Osteoblast (primary cell): Measurements from ENCODE around the gene LGALS14. TPM values are rescaled to one million over a fixed set of nuclear protein-coding genes. Genes with fewer than 3 reads are reported as not detected.
"Not testable (repeated sequence)": the region's sequence is repeated elsewhere in the genome, so short reads cannot be mapped to it uniquely, and the experiment has no call there.

ENCODE experiments used
- DNase-seq: peaks from one replicate; pipeline ENCODE4 v3.0.0; 2011; ENCODE audit warnings: low spot score, mixed read lengths; ENCODE audit not compliant: insufficient read length; ENCODE audit errors: missing footprints
- H2AFZ ChIP-seq: 2 replicates; pipeline ENCODE4 v1.6.0; 2011; ENCODE audit warnings: mild to moderate bottlenecking, low read length
- H3K27ac ChIP-seq: 2 replicates; pipeline ENCODE4 v1.5.1; 2011; ENCODE audit warnings: mild to moderate bottlenecking, low read depth, low read length, moderate library complexity
- H3K27me3 ChIP-seq: 2 replicates; pipeline ENCODE4 v1.6.0; 2012; ENCODE audit warnings: mild to moderate bottlenecking, control low read depth, inconsistent platforms, low read length, moderate library complexity; ENCODE audit not compliant: insufficient read depth
- H3K36me3 ChIP-seq: 2 replicates; pipeline ENCODE4 v1.5.1; 2011; ENCODE audit warnings: mild to moderate bottlenecking, low read length, control low read depth, moderate library complexity; ENCODE audit not compliant: insufficient read depth
- H3K4me1 ChIP-seq: 2 replicates; pipeline ENCODE4 v1.5.1; 2011; ENCODE audit warnings: mild to moderate bottlenecking, low read length, control low read depth, moderate library complexity; ENCODE audit not compliant: insufficient read depth
- H3K4me2 ChIP-seq: 2 replicates; pipeline ENCODE4 v1.6.0; 2011; ENCODE audit warnings: mild to moderate bottlenecking, low read length; ENCODE audit not compliant: insufficient read depth
- H3K4me3 ChIP-seq: fragments of 200-600 bp; sonication (generic); 3 replicates; pipeline ENCODE4 v1.5.1; 2012; ENCODE audit warnings: mild to moderate bottlenecking, low read length, inconsistent platforms; ENCODE audit not compliant: insufficient read depth
- H3K79me2 ChIP-seq: 2 replicates; pipeline ENCODE4 v1.6.0; 2012; ENCODE audit warnings: mild to moderate bottlenecking, low read length, control low read depth, inconsistent platforms; ENCODE audit not compliant: insufficient read depth
- H3K9me3 ChIP-seq: 2 replicates; pipeline ENCODE4 v1.5.1; 2011; ENCODE audit warnings: low read depth, low read length, control low read depth
- H4K20me1 ChIP-seq: 2 replicates; pipeline ENCODE4 v1.6.0; 2012; ENCODE audit warnings: mild to moderate bottlenecking, low read length, control low read depth; ENCODE audit not compliant: insufficient read depth
- total RNA-seq: library from RNA; depleted of rRNA; stranded (reverse); fragments of >200 nt; gene quantifications from 2 replicates; pipeline ENCODE4 v1.2.3, GENCODE V29; 2012
- TF ChIP-seq, protein P1 (sequence below): IDR thresholded peaks from 2 replicates; pipeline ENCODE4 v1.5.1; 2011; ENCODE audit warnings: mild to moderate bottlenecking, low read depth, low read length, moderate library complexity; ENCODE audit errors: extremely low read depth

Gene LGALS14
- total RNA-seq, 1 donor: not detected

DNA sequence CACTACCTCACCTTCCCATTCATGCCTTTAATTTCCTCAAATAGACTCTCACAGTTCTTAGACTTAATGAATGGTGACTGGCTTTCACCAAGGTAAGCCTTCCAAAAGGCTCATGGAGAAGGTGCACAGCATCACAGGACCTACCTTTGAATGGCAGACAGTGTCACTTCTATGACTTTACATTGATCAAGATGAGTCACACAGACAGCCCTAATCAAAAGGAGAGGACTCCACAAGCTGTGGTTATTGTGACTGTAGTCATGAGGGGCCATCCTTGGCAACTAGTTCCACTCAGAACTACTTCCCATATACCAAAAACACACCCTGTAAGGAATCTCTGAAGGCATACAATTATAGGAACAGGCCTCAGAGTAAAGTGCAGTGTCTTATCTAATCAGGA, 42.7 kb upstream of the LGALS14 start:
- no peak overlapping the region for H3K4me3 ChIP-seq
- H3K4me2 ChIP-seq: no peak overlapping the region
- H3K27ac ChIP-seq: no peak overlapping the region
- TF ChIP-seq, protein P1, sequence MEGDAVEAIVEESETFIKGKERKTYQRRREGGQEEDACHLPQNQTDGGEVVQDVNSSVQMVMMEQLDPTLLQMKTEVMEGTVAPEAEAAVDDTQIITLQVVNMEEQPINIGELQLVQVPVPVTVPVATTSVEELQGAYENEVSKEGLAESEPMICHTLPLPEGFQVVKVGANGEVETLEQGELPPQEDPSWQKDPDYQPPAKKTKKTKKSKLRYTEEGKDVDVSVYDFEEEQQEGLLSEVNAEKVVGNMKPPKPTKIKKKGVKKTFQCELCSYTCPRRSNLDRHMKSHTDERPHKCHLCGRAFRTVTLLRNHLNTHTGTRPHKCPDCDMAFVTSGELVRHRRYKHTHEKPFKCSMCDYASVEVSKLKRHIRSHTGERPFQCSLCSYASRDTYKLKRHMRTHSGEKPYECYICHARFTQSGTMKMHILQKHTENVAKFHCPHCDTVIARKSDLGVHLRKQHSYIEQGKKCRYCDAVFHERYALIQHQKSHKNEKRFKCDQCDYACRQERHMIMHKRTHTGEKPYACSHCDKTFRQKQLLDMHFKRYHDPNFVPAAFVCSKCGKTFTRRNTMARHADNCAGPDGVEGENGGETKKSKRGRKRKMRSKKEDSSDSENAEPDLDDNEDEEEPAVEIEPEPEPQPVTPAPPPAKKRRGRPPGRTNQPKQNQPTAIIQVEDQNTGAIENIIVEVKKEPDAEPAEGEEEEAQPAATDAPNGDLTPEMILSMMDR: no peak
- no peaks in the 10 kb centered on the region for H4K20me1 ChIP-seq
- H3K27me3 ChIP-seq: no peaks in the 10 kb centered on the region
- no peaks in the 10 kb centered on the region for H3K79me2 ChIP-seq
- H3K36me3 ChIP-seq: no peaks in the 10 kb centered on the region
- no peaks in the 10 kb centered on the region for H3K4me1 ChIP-seq
- no peak overlapping the region for H2AFZ ChIP-seq
- H3K9me3 ChIP-seq: no peaks in the 10 kb centered on the region
- DNase-seq: no peak

DNA sequence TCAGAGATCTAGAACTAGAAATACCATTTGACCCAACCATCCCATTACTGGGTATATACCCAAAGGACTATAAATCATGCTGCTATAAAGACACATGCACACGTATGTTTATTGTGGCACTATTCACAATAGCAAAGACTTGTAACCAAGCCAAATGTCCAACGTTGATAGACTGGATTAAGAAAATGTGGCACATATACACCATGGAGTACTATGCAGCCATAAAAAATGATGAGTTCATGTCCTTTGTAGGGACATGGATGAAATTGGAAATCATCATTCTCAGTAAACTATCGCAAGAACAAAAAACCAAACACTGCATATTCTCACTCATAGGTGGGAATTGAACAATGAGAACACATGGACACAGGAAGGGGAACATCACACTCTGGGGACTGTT, 34.4 kb upstream of the LGALS14 start:
- DNase-seq, H3K4me3 ChIP-seq, H3K9me3 ChIP-seq, H2AFZ ChIP-seq, H3K27me3 ChIP-seq, H3K4me1 ChIP-seq, H3K79me2 ChIP-seq, H3K4me2 ChIP-seq, H4K20me1 ChIP-seq, H3K27ac ChIP-seq, H3K36me3 ChIP-seq: not testable (repeated sequence)

DNA sequence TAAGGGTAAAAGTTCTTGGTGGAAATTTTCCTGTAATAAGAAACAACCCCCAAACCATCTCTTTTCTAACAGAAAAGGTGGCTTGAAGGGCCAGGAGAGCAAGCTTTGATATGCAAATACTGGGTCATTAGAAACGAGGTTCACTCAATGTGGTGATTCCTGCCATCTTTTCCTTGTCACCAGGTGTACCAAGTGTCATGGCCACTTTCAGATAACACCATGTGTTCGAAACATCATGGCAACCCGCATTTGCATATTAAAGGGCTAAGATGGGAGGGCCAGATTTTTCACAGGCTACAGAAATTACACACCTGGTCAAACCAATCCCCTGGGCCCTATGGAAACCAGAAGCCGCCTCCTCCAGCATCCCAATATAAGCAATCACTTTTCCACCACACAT, 33.3 kb upstream of the LGALS14 start:
- Histone ChIP-seq H3K4me2 (no peak overlapping the region), H4K20me1 (no peaks in the 10 kb centered on the region), H3K4me1 (no peaks in the 10 kb centered on the region), H3K79me2 (no peaks in the 10 kb centered on the region), H2AFZ (no peak overlapping the region), H3K36me3 (no peaks in the 10 kb centered on the region), H3K27ac (no peak overlapping the region), H3K27me3 (peaks cover 3% of the 10 kb centered on the region), H3K4me3 (no peak overlapping the region), H3K9me3 (no peaks in the 10 kb centered on the region)
- TF ChIP-seq, protein P1: no peak
- no peak for DNase-seq

DNA sequence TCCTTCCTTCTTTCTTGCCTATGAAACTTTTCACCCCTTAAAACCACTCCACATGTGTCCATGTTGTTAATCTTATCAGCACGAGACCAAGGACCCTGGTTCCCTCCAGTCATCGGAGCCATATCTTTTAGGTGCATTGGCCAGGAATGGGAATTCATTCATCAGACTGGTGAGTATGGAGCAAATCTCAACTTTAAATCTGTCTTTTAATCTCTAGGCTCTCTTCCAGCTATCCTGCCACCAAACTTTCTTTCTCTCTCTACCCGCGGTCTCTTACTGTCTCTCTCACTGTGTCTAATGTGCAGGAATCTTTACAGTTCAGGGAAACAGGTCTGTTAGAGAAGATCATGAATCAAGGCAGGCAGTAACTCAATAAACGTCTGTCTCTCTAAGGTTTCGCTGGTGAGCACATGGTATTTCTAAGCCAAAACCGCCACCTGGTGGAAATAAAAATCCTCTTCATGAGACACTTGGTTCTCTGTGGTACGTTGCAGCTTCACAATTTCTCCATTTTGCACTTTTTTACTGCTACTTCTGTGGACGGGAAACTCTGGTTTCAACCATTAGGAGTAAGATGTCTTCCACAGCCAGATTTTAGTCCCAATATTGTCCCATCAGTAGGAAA, 32.4 kb upstream of the LGALS14 start:
- peaks cover 3% of the 10 kb centered on the region for H3K27me3 ChIP-seq

More for the DNA sequence above, 32.4 kb upstream of the LGALS14 start:
- no peaks in the 10 kb centered on the region for H3K4me1 ChIP-seq
- no peak overlapping the region for H3K27ac ChIP-seq
- no peak overlapping the region for H3K4me3 ChIP-seq
- H4K20me1 ChIP-seq: no peaks in the 10 kb centered on the region
- no peaks in the 10 kb centered on the region for H3K36me3 ChIP-seq
- no peaks in the 10 kb centered on the region for H3K9me3 ChIP-seq
- peak; percentile 6 for DNase-seq
- no peaks in the 10 kb centered on the region for H3K79me2 ChIP-seq
- TF ChIP-seq, protein P1: peak; percentile 52
- no peak overlapping the region for H2AFZ ChIP-seq
- no peak overlapping the region for H3K4me2 ChIP-seq
